Suprapubic skin (tissue), 4 donors: ENCODE results near the gene TMEM163. TPM values are rescaled to one million over a fixed set of nuclear protein-coding genes. Genes with fewer than 3 reads are reported as not detected.

ENCODE experiments used
- DNase-seq, 2 donors: peaks; one replicate each; pipeline ENCODE4 v3.0.0-alpha.2; 2019; ENCODE audit warnings: low spot score in 2 of 2
- H3K27ac ChIP-seq: fragments of 200-600 bp; sonication (generic); one replicate; pipeline ENCODE4 v1.5.1; 2019
- H3K27me3 ChIP-seq: fragments of 200-600 bp; sonication (generic); one replicate; pipeline ENCODE4 v1.5.1; 2019
- H3K36me3 ChIP-seq: fragments of 200-600 bp; sonication (generic); one replicate; pipeline ENCODE4 v1.5.1; 2019
- H3K4me1 ChIP-seq: fragments of 200-600 bp; sonication (generic); one replicate; pipeline ENCODE4 v1.5.1; 2019
- H3K4me3 ChIP-seq: fragments of 200-600 bp; sonication (generic); one replicate; pipeline ENCODE4 v1.5.1; 2019; ENCODE audit warnings: mild to moderate bottlenecking
- H3K9me3 ChIP-seq: fragments of 200-600 bp; sonication (generic); one replicate; pipeline ENCODE4 v1.5.1; 2019
- CTCF ChIP-seq, 2 donors: fragments of 200-600 bp in 1 of 2; fragments of 450-650 bp in 1 of 2; sonication (generic) in 1 of 2; IDR thresholded peaks; one replicate each; pipeline ENCODE4 v1.5.1; 2016 to 2019; ENCODE audit warnings: antibody characterized with exemption in 2 of 2, mild to moderate bottlenecking in 1 of 2, moderate library complexity in 1 of 2
- EP300 ChIP-seq: sonication (generic); formaldehyde crosslinking; IDR thresholded peaks from one replicate; pipeline ENCODE4 v1.6.1; 2017; ENCODE audit warnings: antibody characterized with exemption
- POLR2A ChIP-seq, 2 donors: fragments of 450-650 bp; IDR thresholded peaks; one replicate each; pipeline ENCODE4 v1.6.1; 2017; ENCODE audit warnings: antibody characterized with exemption in 2 of 2, mild to moderate bottlenecking in 2 of 2, moderate library complexity in 2 of 2
- POLR2AphosphoS5 ChIP-seq, 3 donors: sonication (generic); formaldehyde crosslinking; IDR thresholded peaks; one replicate each; pipeline ENCODE4 v1.6.1; 2017; ENCODE audit warnings: antibody characterized with exemption in 3 of 3
- WGBS: methylation state at CpG from one replicate; pipeline ENCODE4 v1.1.5; 2018; 5-methylcytosine and 5-hydroxymethylcytosine counted together
- total RNA-seq, 4 donors: library from RNA; depleted of rRNA; stranded (reverse); fragments of >200 nt; gene quantifications; one replicate each; pipeline ENCODE4 v1.1.0, GENCODE V29; 2016

The TMEM163 gene
- total RNA-seq, 4 donors from 2014 or later, result 0.23 to 0.72 TPM; not detected in 2

- Histone ChIP-seq H3K36me3 (no peaks in the 10 kb centered on the region), H3K9me3 (no peaks in the 10 kb centered on the region), H3K27me3 (no peaks in the 10 kb centered on the region), H3K27ac (no peak overlapping the region), H3K4me1 (no peaks in the 10 kb centered on the region), H3K4me3 (no peak overlapping the region)
- no peak for TF ChIP-seq POLR2AphosphoS5 (IDR thresholded peaks at IDR 0.05)
- TF ChIP-seq EP300, result no peak
- TF ChIP-seq CTCF (IDR thresholded peaks at IDR 0.05), result no peak
- no peak for TF ChIP-seq POLR2A (IDR thresholded peaks at IDR 0.05)
- 42% methylated on average over 3 of the region's 3 CpGs for WGBS
- no peak for DNase-seq
These were observed 36.1 kb downstream of the TMEM163 start for GRCh38 chr2:134682726-134683125.

DNA sequence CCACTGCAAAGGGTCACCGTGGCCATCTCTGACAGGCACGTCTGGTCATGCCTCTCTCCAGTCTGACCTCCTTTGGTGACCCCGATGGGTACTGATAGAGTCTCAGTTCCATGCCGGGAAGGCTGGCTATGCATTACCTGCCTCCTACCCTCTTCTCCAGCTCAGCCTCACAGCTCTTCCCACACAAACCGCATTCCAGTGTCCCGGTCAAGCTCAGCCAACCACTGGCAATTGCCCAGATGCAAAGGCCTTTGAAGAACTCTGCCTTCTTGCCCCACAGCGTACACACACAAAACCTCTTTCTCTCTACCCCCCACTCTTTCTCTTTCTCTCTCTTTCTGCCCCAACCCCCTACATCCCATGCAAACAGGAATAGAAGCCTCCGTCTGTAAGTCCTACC, 37.6 kb downstream of the TMEM163 start:
- no peaks in the 10 kb centered on the region for H3K36me3 ChIP-seq
- no peaks in the 10 kb centered on the region for H3K27me3 ChIP-seq
- no peak for DNase-seq
- H3K4me1 ChIP-seq, result no peaks in the 10 kb centered on the region
- WGBS, result 78% methylated on average over 8 of the region's 8 CpGs
- H3K4me3 ChIP-seq, result no peak overlapping the region
- no peak for TF ChIP-seq POLR2AphosphoS5 (IDR thresholded peaks at IDR 0.05)
- H3K27ac ChIP-seq, result no peak overlapping the region
- no peaks in the 10 kb centered on the region for H3K9me3 ChIP-seq

GRCh38 chr2:134679745-134680144, 39.1 kb downstream of the TMEM163 start:
- no peak overlapping the region for H3K27ac ChIP-seq
- DNase-seq, result no peak
- no peaks in the 10 kb centered on the region for H3K36me3 ChIP-seq
- no peaks in the 10 kb centered on the region for H3K4me1 ChIP-seq
- 36% methylated on average over 6 of the region's 6 CpGs for WGBS
- H3K27me3 ChIP-seq, result no peaks in the 10 kb centered on the region
- no peaks in the 10 kb centered on the region for H3K9me3 ChIP-seq
- no peak overlapping the region for H3K4me3 ChIP-seq
- TF ChIP-seq POLR2AphosphoS5 (IDR thresholded peaks at IDR 0.05), result no peak
- TF ChIP-seq CTCF (IDR thresholded peaks at IDR 0.05), result no peak
- TF ChIP-seq POLR2A (IDR thresholded peaks at IDR 0.05), result no peak
- TF ChIP-seq EP300, result no peak

DNA sequence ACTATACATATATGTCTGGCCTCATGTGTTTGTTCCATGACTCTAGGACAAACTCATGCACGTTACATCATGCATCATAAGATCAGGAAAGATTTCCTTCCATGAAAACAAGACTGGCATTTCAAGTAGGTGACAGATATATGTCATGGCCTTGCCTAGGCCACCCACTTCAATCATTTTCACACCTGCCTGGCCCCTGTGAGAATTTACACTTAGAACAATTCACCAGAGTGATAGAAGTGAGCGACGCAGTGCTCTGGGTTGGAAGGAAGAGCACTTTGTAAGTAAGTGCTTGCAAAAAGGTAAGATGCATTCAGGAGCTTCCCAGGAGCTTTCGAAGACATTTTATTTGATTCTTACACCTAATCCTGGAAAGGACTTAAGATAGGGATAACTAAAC, 39.5 kb downstream of the TMEM163 start:
- no peak for DNase-seq
- WGBS, result 88% methylated on average over 4 of the region's 4 CpGs
- TF ChIP-seq POLR2A (IDR thresholded peaks at IDR 0.05), result no peak
- no peak for TF ChIP-seq CTCF (IDR thresholded peaks at IDR 0.05)
- TF ChIP-seq POLR2AphosphoS5 (IDR thresholded peaks at IDR 0.05), result no peak
- TF ChIP-seq EP300, result no peak
- H3K27ac ChIP-seq, result no peak overlapping the region
- no peaks in the 10 kb centered on the region for H3K4me1 ChIP-seq
- no peaks in the 10 kb centered on the region for H3K9me3 ChIP-seq
- no peaks in the 10 kb centered on the region for H3K27me3 ChIP-seq
- H3K36me3 ChIP-seq, result no peaks in the 10 kb centered on the region
- H3K4me3 ChIP-seq, result no peak overlapping the region

DNA sequence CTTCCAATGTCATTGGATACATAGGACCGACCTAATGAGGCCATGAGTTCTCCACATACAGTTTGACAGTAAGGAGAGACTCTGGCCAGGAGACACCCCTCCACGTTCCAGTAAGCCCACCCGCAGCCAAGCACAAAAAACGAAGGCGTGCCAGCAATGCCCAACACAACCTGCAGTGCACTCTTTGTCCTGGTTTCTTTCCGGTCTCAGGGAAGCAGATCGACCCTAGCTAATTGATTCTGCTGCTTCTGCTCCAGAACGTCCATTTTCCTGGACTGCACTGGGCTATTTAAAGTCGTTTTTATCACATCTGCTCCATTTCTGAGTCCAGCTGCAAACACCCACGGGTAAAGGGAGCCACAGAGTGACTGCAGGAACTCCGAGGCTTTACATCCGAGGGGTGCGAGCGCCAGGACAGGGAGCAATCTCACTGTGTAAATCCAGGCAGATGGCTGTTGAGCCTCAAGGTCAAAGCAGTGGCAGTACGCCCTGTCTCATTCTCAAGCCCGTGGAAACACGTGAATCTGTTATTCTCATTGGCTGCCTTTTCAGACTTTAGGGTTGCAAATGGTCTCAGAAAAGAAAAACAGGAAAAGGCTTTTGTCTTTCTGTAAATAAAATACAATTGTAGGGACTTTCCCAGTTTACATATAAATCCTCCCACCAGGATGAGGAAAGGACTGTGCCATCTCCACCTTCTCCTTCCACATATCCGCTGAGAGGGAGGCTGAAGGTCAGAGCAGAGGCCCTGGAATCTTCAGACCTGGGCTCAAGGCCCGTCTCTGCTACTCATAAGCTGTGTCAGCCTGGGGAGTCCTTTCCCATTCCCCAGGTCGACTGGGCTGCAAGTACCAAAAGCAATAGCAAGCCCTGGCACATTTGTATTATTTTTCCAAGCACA, 40.7 kb downstream of the TMEM163 start:
- Histone ChIP-seq H3K27me3 (no peaks in the 10 kb centered on the region), H3K36me3 (no peaks in the 10 kb centered on the region), H3K4me3 (no peak overlapping the region), H3K4me1 (no peaks in the 10 kb centered on the region), H3K9me3 (no peaks in the 10 kb centered on the region), H3K27ac (no peak overlapping the region)
- DNase-seq, result no peak
- 59% methylated on average over 20 of the region's 20 CpGs for WGBS
- TF ChIP-seq POLR2A (IDR thresholded peaks at IDR 0.05) (no peak), POLR2AphosphoS5 (IDR thresholded peaks at IDR 0.05) (no peak), EP300 (no peak), CTCF (IDR thresholded peaks at IDR 0.05) (no peak)
